ENCODE data around the gene ERFE. TPM values are rescaled to one million over a fixed set of nuclear protein-coding genes. Genes with fewer than 3 reads are reported as not detected.

The ERFE gene
- total RNA-seq, 1 donor from 2014 or later = 0.41 TPM

- Mint-ChIP-seq H3K27me3 (ENCODE audit: unreplicated experiment) (peaks cover 8% of the 10 kb centered on the region), H3K4me3 (ENCODE audit: unreplicated experiment) (no peak overlapping the region), H3K4me1 (ENCODE audit: unreplicated experiment) (no peaks in the 10 kb centered on the region), H3K27ac (ENCODE audit: unreplicated experiment) (no peak overlapping the region), H3K9me3 (ENCODE audit: unreplicated experiment) (no peaks in the 10 kb centered on the region), H3K36me3 (ENCODE audit: low read depth, unreplicated experiment) (no peaks in the 10 kb centered on the region)
- no peak for TF ChIP-seq CTCF (IDR thresholded peaks at IDR 0.05; ENCODE audit: unreplicated experiment)
- DNase-seq (ENCODE audit: low spot score) = no peak
These were observed 1.2 kb upstream of the ERFE start for GRCh38 chr2:238157506-238158017.

- Mint-ChIP-seq H3K4me1 (ENCODE audit: unreplicated experiment) (no peaks in the 10 kb centered on the region), H3K36me3 (ENCODE audit: low read depth, unreplicated experiment) (no peaks in the 10 kb centered on the region), H3K4me3 (ENCODE audit: unreplicated experiment) (no peak overlapping the region), H3K27me3 (ENCODE audit: unreplicated experiment) (peaks cover 8% of the 10 kb centered on the region), H3K27ac (ENCODE audit: unreplicated experiment) (no peak overlapping the region), H3K9me3 (ENCODE audit: unreplicated experiment) (no peaks in the 10 kb centered on the region)
- TF ChIP-seq CTCF (IDR thresholded peaks at IDR 0.05; ENCODE audit: unreplicated experiment) = no peak
- DNase-seq (ENCODE audit: low spot score) = no peak
These were observed 707 bp upstream of the ERFE start for GRCh38 chr2:238158018-238158508.

GRCh38 chr2:238159071-238159539 lies 335 bp downstream of the ERFE start:
- Mint-ChIP-seq H3K36me3 (ENCODE audit: low read depth, unreplicated experiment) (no peaks in the 10 kb centered on the region), H3K27ac (ENCODE audit: unreplicated experiment) (no peak overlapping the region), H3K4me3 (ENCODE audit: unreplicated experiment) (peak overlapping the region; percentile 77), H3K9me3 (ENCODE audit: unreplicated experiment) (no peaks in the 10 kb centered on the region), H3K27me3 (ENCODE audit: unreplicated experiment) (peaks cover 5% of the 10 kb centered on the region), H3K4me1 (ENCODE audit: unreplicated experiment) (no peaks in the 10 kb centered on the region)
- no peak for TF ChIP-seq CTCF (IDR thresholded peaks at IDR 0.05; ENCODE audit: unreplicated experiment)
- DNase-seq (ENCODE audit: low spot score) = no peak

GRCh38 chr2:238159661-238160205 lies 963 bp downstream of the ERFE start:
- Mint-ChIP-seq H3K36me3 (ENCODE audit: low read depth, unreplicated experiment) (no peaks in the 10 kb centered on the region), H3K9me3 (ENCODE audit: unreplicated experiment) (no peaks in the 10 kb centered on the region), H3K4me3 (ENCODE audit: unreplicated experiment) (no peak overlapping the region), H3K27me3 (ENCODE audit: unreplicated experiment) (peaks cover 8% of the 10 kb centered on the region), H3K27ac (ENCODE audit: unreplicated experiment) (no peak overlapping the region), H3K4me1 (ENCODE audit: unreplicated experiment) (no peaks in the 10 kb centered on the region)
- DNase-seq (ENCODE audit: low spot score) = no peak
- TF ChIP-seq CTCF (IDR thresholded peaks at IDR 0.05; ENCODE audit: unreplicated experiment) = no peak
